Activated CD4-positive, alpha-beta T cell treated with anti-CD3 and anti-CD28 coated beads, Interleukin-2, Interleukin-4, amounts not matched to agents 100 ng/mL and 50 ng/mL, durations not matched to agents 16 hours and 8 hours (primary cell): ENCODE measurements around the gene CEACAM4.
"Not testable (repeated sequence)": the region's sequence is repeated elsewhere in the genome, so short reads cannot be mapped to it uniquely, and the experiment has no call there.

Source experiments
- DNase-seq: peaks from one replicate; pipeline ENCODE4 v3.0.0-alpha.2; 2020; ENCODE audit warnings: low spot score

CEACAM4 gene

GRCh38 chr19:41626877-41627276, at the start of gene CEACAM4:
TSS of gene CEACAM4 (minus strand) at chr19:41627074. CDS start at chr19:41626963, 111 bp downstream.
- no peak for DNase-seq

GRCh38 chr19:41671486-41671885, 44.6 kb upstream of the CEACAM4 start:
- no peak for DNase-seq

GRCh38 chr19:41670755-41671154, 43.9 kb upstream of the CEACAM4 start:
- DNase-seq: no peak

- no peak for DNase-seq
These were observed 41.4 kb upstream of the CEACAM4 start for GRCh38 chr19:41668315-41668714.

- no peak for DNase-seq
These were observed 39.2 kb upstream of the CEACAM4 start for GRCh38 chr19:41666075-41666474.

- no peak for DNase-seq
These were observed 30.3 kb upstream of the CEACAM4 start for GRCh38 chr19:41657157-41657556.

- DNase-seq: not testable (repeated sequence)
These were observed 29.9 kb upstream of the CEACAM4 start for GRCh38 chr19:41656756-41657155.

- DNase-seq: no peak
These were observed 25.4 kb upstream of the CEACAM4 start for GRCh38 chr19:41652250-41652649.

- DNase-seq: no peak
These were observed 23.0 kb upstream of the CEACAM4 start for GRCh38 chr19:41649827-41650226.

GRCh38 chr19:41646589-41647204, 19.8 kb upstream of the CEACAM4 start:
- DNase-seq: peak; percentile 33

- DNase-seq: peak; percentile 76
These were observed 15.1 kb upstream of the CEACAM4 start for GRCh38 chr19:41641879-41642485.

GRCh38 chr19:41638641-41639081, 11.8 kb upstream of the CEACAM4 start:
- no peak for DNase-seq

- no peak for DNase-seq
These were observed 10.6 kb upstream of the CEACAM4 start for GRCh38 chr19:41637484-41637883.

- no peak for DNase-seq
These were observed 1.2 kb upstream of the CEACAM4 start for GRCh38 chr19:41627966-41628675.

GRCh38 chr19:41626278-41626677, 596 bp downstream of the CEACAM4 start:
- no peak for DNase-seq

GRCh38 chr19:41624937-41625336, 1.9 kb downstream of the CEACAM4 start:
- DNase-seq: no peak

GRCh38 chr19:41624515-41624914, 2.4 kb downstream of the CEACAM4 start:
- no peak for DNase-seq

GRCh38 chr19:41623360-41623759, 3.5 kb downstream of the CEACAM4 start:
- DNase-seq: no peak

GRCh38 chr19:41621654-41622053, 5.2 kb downstream of the CEACAM4 start:
- no peak for DNase-seq

- DNase-seq: no peak
These were observed 5.6 kb downstream of the CEACAM4 start for GRCh38 chr19:41621226-41621625.

- DNase-seq: no peak
These were observed 6.7 kb downstream of the CEACAM4 start for GRCh38 chr19:41620171-41620570.

- no peak for DNase-seq
These were observed 7.8 kb downstream of the CEACAM4 start for GRCh38 chr19:41619018-41619556.
